ENCODE results near the gene TET2. TPM values are rescaled to one million over a fixed set of nuclear protein-coding genes. Genes with fewer than 3 reads are reported as not detected.

Gene TET2
- polyA plus RNA-seq, 1 donor from 2014 or later: 32.8 TPM

GRCh38 chr4:105186701-105187161, 40.1 kb downstream of the TET2 start:
- H3K27me3 Mint-ChIP-seq: no peaks in the 10 kb centered on the region
- H3K4me1 Mint-ChIP-seq: peaks cover 26 to 54% (median 34%) of the 10 kb centered on the region in 3 donors
- no peaks in the 10 kb centered on the region for H3K9me3 Mint-ChIP-seq
- H3K4me3 Mint-ChIP-seq: no peak overlapping the region
- no peak overlapping the region for H3K27ac Mint-ChIP-seq
- H3K36me3 Mint-ChIP-seq: peaks cover 2% of the 10 kb centered on the region

DNA sequence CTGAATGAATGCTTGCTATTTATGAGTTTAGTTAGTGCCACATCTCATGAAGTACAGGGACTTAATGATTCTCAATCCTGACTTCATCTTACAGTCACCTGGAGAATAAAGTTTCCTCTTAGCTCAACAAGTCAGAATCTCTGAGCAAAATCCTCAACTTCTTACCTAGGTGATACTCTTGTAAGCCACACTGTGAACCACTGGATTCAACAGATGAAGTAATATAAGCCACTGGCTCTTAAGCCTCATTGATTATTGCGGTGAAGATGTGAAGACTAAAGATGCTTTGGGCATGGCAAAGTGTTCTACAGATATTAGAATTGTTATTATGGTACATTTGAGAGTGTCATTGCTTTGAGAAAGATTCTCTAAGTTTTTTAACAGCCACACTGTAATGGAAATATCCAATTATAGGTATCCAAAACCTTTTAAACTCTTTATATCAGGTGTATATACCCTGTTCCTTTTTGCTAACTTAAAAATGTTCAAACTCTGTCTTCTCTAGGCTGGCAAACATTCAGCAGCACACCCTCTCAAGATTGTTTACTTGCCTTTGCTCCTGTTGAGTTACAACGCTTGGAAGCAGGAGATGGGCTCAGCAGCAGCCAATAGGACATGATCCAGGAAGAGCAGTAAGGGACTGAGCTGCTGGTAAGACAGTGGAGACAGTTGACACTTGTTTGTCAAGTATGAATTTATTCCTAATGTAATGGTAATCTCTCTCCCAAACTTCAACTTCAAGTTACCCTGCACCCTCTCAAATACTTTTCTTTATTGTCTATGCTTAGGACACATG, 43.4 kb downstream of the TET2 start:
- H3K9me3 Mint-ChIP-seq: no peaks in the 10 kb centered on the region
- peaks cover 35 to 55% (median 43%) of the 10 kb centered on the region in 3 donors for H3K4me1 Mint-ChIP-seq
- H3K27ac Mint-ChIP-seq: peak overlapping the region in 1 of 3 donors; percentile 65
- H3K36me3 Mint-ChIP-seq: peaks cover 6% of the 10 kb centered on the region
- no peaks in the 10 kb centered on the region for H3K27me3 Mint-ChIP-seq
- no peak overlapping the region for H3K4me3 Mint-ChIP-seq

GRCh38 chr4:105191621-105192210, 45.0 kb downstream of the TET2 start:
- Mint-ChIP-seq H3K9me3 (no peaks in the 10 kb centered on the region), H3K36me3 (peaks cover 7% of the 10 kb centered on the region), H3K27me3 (no peaks in the 10 kb centered on the region), H3K27ac (peak overlapping the region in 2 of 3 donors; percentile 6 to 43), H3K4me3 (peak overlapping the region in 1 of 4 donors; percentile 82), H3K4me1 (peaks cover 36 to 69% (median 56%) of the 10 kb centered on the region in 3 donors)

DNA sequence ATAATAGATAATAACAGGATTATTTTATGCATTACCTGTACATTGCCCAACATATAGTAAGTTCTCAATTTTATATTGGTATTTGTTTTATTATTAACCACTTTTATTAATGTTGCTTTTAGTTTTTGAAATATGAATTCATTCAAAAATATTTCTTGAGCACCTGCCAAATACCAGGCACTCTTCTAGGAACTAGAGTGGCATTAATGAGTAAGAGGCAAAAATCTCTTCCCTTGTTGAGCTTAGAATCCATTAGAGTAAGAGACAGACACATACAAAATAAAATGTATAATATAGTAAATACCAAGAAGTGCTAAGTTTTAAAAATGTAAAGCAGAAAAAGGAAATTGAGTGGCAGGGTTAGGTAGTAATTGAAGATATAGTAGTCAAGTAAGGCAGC, 45.8 kb downstream of the TET2 start:
- no peak overlapping the region for H3K27ac Mint-ChIP-seq
- no peaks in the 10 kb centered on the region for H3K9me3 Mint-ChIP-seq
- H3K4me1 Mint-ChIP-seq: peaks cover 42 to 70% (median 59%) of the 10 kb centered on the region in 3 donors
- no peak overlapping the region for H3K4me3 Mint-ChIP-seq
- no peaks in the 10 kb centered on the region for H3K27me3 Mint-ChIP-seq
- peaks cover 7% of the 10 kb centered on the region for H3K36me3 Mint-ChIP-seq

GRCh38 chr4:105192910-105193309, 46.2 kb downstream of the TET2 start:
- Mint-ChIP-seq H3K36me3 (peaks cover 7% of the 10 kb centered on the region), H3K9me3 (no peaks in the 10 kb centered on the region), H3K4me1 (peaks cover 42 to 66% (median 59%) of the 10 kb centered on the region in 3 donors), H3K27me3 (no peaks in the 10 kb centered on the region), H3K27ac (no peak overlapping the region), H3K4me3 (no peak overlapping the region)

DNA sequence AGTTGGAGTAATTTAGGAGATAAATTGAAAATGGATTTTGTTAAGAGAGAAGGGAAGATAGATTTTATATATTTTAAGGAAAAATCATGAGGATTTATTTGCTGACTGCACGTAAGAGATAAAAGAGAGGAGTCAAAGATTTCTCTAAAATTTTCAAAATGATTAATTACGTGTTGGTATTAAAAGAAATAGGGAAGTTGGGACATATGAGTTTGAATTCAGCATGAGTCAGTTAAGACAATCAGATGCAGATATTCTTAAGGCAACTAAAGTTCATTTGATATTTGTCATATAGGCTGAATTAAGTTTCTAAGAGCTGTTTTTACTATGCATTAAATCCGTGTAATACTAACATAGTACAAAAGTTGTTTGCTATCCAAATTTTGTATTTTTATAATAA, 46.9 kb downstream of the TET2 start:
- H3K27me3 Mint-ChIP-seq: no peaks in the 10 kb centered on the region
- H3K27ac Mint-ChIP-seq: no peak overlapping the region
- no peaks in the 10 kb centered on the region for H3K9me3 Mint-ChIP-seq
- peaks cover 42 to 60% (median 59%) of the 10 kb centered on the region in 3 donors for H3K4me1 Mint-ChIP-seq
- H3K4me3 Mint-ChIP-seq: no peak overlapping the region
- peaks cover 6% of the 10 kb centered on the region for H3K36me3 Mint-ChIP-seq

- Mint-ChIP-seq H3K27ac (peak overlapping the region in 1 of 3 donors; percentile 15), H3K4me3 (peak overlapping the region in 1 of 4 donors; percentile 15), H3K4me1 (peaks cover 41 to 59% (median 52%) of the 10 kb centered on the region in 3 donors), H3K9me3 (no peaks in the 10 kb centered on the region), H3K27me3 (no peaks in the 10 kb centered on the region), H3K36me3 (peaks cover 6% of the 10 kb centered on the region)
These were observed 47.9 kb downstream of the TET2 start for GRCh38 chr4:105194328-105195231.

- Mint-ChIP-seq H3K9me3 (no peaks in the 10 kb centered on the region), H3K27ac (peak overlapping the region in 1 of 3 donors; percentile 24), H3K4me3 (peak overlapping the region; percentile 0 to 75 (median 12)), H3K27me3 (no peaks in the 10 kb centered on the region), H3K36me3 (peaks cover 19% of the 10 kb centered on the region), H3K4me1 (peaks cover 37 to 51% (median 41%) of the 10 kb centered on the region in 3 donors)
These were observed 50.0 kb downstream of the TET2 start for GRCh38 chr4:105196523-105197145.

- no peak overlapping the region for H3K27ac Mint-ChIP-seq
- H3K4me1 Mint-ChIP-seq: peaks cover 35 to 45% (median 37%) of the 10 kb centered on the region in 3 donors
- peaks cover 17% of the 10 kb centered on the region for H3K36me3 Mint-ChIP-seq
- H3K27me3 Mint-ChIP-seq: no peaks in the 10 kb centered on the region
- no peak overlapping the region for H3K4me3 Mint-ChIP-seq
- H3K9me3 Mint-ChIP-seq: no peaks in the 10 kb centered on the region
These were observed 51.1 kb downstream of the TET2 start for GRCh38 chr4:105197777-105198176.

DNA sequence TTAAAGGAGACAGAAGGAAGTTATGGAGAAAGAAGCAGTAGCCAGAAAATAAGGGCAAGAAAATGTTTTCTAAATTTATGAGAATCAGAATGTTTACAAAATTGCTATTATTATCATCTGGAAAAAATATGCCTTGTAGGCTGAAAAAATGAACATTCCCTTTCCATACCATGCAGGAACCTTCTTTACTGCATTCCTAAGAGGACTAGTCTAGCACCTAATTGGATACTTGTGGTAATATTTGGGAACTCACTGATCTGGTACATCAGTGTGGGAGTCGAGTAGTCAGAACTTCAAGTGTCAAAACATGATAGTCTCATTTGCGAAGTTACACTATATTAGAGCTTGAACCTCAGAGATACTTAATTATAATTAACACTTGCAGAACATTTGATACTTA, 51.9 kb downstream of the TET2 start:
- Mint-ChIP-seq H3K27me3 (no peaks in the 10 kb centered on the region), H3K9me3 (no peaks in the 10 kb centered on the region), H3K4me1 (peaks cover 27 to 40% (median 37%) of the 10 kb centered on the region in 3 donors), H3K36me3 (peaks cover 16% of the 10 kb centered on the region), H3K27ac (no peak overlapping the region), H3K4me3 (no peak overlapping the region)

GRCh38 chr4:105206214-105206613, 59.5 kb downstream of the TET2 start:
- Mint-ChIP-seq H3K9me3 (no peaks in the 10 kb centered on the region), H3K4me3 (no peak overlapping the region), H3K27ac (no peak overlapping the region), H3K27me3 (no peaks in the 10 kb centered on the region), H3K36me3 (peaks cover 7% of the 10 kb centered on the region), H3K4me1 (peaks cover 14 to 21% (median 21%) of the 10 kb centered on the region in 3 donors)

DNA sequence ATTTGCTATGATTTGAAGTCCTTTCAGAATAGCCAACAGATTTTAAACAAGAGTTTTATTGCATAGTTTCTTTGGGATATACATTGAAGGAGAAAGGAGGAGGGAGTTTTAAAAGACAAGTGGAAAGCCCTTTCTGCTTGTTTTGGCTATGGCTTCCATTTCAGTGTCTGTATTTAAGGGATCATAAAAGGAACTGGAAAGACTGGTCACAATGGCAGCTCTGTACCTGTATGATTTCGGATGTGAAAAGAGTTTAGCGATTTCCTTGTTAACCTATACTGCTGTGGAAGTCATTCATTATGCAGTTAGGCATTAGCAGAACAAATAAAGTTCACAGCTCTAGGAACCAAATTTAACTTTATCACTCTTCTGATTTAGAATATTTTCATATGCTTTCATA, 60.7 kb downstream of the TET2 start:
- Mint-ChIP-seq H3K36me3 (peaks cover 4% of the 10 kb centered on the region), H3K27me3 (no peaks in the 10 kb centered on the region), H3K4me1 (peaks cover 15 to 27% (median 21%) of the 10 kb centered on the region in 3 donors), H3K27ac (peak overlapping the region in 1 of 3 donors; percentile 32), H3K4me3 (no peak overlapping the region), H3K9me3 (no peaks in the 10 kb centered on the region)

GRCh38 chr4:105208561-105208960, 61.9 kb downstream of the TET2 start:
- Mint-ChIP-seq H3K9me3 (no peaks in the 10 kb centered on the region), H3K4me1 (peaks cover 15 to 28% (median 24%) of the 10 kb centered on the region in 3 donors), H3K27ac (no peak overlapping the region), H3K36me3 (peaks cover 3% of the 10 kb centered on the region), H3K27me3 (no peaks in the 10 kb centered on the region), H3K4me3 (no peak overlapping the region)

- Mint-ChIP-seq H3K4me3 (no peak overlapping the region), H3K4me1 (peaks cover 15 to 37% (median 33%) of the 10 kb centered on the region in 3 donors), H3K9me3 (no peaks in the 10 kb centered on the region), H3K36me3 (peaks cover 6% of the 10 kb centered on the region), H3K27me3 (no peaks in the 10 kb centered on the region), H3K27ac (peak overlapping the region in 2 of 3 donors; percentile 4 to 8)
These were observed 64.2 kb downstream of the TET2 start for GRCh38 chr4:105210916-105211315.
